Activated gamma-delta T cell treated with Interleukin-2 at 50 U/mL for 16 hours (primary cell): ENCODE results near the gene ARHGAP42.
"Not testable (repeated sequence)": the region's sequence is repeated elsewhere in the genome, so short reads cannot be mapped to it uniquely, and the experiment has no call there.

Source experiments
- DNase-seq: peaks from one replicate; pipeline ENCODE4 v3.0.0-alpha.2; 2020

The ARHGAP42 gene

DNA sequence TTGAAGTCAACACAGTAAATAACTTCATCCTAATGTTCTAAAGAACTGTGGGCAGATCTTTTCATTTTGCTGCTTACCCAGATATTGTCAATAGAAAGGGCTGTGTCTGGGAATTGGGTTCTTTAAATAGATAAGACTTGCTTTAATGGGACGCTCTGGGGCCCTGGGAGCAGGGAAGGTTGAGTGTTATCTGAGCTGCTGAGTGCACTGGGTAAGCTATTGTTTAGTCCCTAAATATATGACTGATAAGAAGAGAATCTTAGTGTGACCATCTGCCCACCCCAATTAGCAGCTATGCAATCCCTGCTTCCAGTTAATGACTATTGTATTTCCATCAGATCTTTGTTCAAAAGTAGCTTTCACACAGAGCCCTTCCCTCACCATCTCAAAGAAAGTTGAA, 44.4 kb downstream of the ARHGAP42 start:
- DNase-seq = no peak

DNA sequence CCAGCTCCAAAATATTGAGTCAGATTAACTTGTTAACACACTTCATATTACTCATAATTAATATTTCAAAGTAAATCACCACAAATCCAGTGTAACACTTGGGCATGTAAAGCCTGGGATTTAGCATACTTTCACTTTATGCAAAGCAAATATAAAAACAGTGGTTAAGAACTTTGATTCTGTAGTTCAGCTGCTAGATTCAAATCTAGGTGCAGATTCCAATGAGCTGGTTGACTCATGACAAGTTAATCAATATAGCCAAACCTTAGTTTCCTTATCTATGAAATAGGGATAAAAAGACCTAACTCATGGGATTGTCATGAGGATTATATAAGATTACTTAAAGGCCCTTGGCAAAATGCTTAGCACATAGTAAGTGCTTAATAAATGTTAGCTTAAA, 45.9 kb downstream of the ARHGAP42 start:
- no peak for DNase-seq

DNA sequence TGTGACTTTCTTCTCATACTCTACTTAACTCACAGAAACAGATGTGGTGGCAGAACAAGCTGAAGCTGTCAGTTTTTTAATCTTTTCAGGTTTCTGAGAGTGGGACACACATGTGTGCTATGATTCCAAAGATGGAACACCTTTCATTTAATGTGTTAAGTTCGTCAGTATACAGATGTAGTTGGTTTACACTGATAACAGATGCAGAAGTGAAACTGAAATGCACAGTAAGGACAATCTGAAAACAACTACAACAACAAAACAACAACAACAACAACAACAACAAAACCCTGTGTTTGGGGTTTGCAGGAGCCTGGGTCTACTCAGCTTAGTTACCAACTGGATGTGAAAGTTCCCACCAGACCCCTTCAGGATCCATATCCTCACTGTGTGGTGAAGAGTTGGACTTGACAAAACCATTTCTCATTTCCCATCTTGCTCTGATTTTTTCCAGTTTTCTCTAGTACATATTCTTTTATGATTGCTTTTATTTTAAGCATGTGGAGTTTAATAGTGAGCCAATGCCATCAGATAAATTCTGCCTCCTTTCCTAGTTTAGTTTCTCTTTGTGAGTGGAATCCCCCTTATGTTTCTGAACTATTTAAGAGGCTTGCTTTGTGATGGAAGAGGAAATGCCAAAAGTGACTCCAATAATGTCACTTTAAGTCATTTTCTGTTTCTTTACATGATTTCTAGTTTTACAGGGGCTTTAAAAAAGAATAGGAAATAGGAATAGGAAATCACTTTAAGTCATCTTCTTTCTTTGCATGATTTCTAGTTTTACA, 47.8 kb downstream of the ARHGAP42 start:
- no peak for DNase-seq

DNA sequence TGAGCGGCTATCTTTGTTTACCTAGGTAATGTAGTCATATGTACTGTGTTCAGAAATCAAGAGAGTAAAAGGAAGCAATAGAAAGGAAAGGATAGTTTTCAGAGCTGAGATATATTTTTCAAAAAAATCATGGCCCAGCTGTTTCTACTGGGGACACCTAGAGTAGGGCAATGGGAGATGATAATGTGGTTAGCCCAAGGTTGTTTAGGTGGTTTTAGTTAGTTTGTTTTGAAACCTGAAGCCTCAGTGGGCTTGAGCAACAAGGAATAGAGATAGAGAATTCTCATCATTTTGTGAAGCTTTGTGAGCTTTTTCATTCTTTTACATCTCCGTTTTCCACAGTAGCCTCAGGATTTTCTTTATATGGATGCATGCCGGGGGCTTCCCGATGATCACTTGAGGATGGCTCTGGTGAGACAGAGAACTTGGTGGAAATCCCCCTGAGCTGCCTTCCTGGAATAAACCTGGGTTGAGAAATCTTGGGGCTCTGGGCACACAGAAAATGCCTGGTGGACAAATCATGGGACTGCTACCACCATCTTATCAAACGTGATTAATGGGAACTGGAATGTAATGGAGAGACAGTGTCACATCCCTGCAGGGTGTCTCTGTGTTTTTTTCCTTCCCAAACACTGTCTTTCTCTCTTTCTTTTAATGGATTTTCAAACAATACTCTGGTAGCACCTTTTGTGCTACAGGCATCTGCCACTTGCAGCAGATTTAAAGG, 49.0 kb downstream of the ARHGAP42 start:
- no peak for DNase-seq

DNA sequence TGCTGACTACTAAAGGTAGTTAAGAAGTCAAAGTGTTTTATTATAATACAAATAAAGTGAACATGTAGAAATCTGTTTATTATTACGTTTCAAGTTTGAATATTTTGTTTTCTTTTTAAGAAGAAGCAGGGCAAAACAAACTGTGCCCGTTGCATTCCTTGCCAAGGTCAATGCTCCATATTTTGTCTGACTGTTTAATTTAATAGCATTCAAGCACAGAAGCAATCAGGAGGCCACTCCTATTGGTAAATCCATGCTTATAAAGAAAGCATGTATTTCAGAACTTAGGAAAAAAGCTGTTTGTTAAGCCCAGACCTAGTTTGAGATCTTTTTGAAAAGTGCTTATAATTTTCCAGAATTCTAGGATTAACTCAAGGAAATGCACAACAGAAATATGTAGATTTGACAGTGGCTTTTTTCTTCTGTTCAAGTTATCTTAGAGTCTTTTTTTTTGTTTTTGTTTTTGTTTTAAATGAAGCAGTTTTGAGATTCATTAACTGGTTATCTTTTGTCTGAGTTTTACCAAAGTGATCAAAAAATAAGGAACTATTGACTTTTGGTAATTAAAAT, 51.7 kb downstream of the ARHGAP42 start:
- DNase-seq = no peak

DNA sequence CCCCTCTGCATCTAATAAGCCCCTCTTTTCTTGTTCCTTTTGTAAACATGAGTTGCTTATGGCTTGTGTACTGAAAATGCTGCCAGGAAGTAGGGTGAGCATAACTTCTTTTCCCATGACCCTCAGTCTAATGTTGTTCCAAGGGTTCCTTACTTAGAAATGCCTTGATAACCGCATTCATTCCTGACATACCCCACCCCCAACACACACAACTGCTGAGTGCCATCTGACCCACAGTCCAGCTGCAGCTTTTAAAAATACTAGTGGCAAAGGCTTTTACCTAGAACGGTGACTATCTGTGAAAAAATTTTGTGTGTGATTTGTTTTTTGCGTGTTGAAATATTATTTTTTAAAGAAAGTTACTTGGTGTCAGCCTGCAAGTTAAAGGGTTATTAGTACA, 52.6 kb downstream of the ARHGAP42 start:
- no peak for DNase-seq

DNA sequence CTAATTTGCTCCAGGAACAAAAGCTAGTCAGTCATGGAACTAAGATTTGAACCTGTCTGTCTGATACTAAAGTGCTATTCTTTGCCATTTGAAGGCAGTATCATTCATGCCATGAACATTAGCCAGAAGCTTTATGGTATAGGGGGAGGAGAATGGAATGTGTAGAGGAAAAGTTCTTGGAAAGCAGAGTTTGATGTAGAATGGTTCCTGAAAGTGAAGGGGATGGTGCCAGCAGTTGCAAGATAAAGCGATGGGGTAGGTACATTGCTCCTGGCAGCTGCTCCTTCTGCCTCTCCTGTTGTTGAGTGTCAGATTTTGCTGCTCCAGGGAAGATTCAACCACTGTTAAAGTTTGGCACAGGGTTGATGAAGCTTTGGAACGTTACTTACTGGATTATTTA, 53.4 kb downstream of the ARHGAP42 start:
- DNase-seq = no peak

DNA sequence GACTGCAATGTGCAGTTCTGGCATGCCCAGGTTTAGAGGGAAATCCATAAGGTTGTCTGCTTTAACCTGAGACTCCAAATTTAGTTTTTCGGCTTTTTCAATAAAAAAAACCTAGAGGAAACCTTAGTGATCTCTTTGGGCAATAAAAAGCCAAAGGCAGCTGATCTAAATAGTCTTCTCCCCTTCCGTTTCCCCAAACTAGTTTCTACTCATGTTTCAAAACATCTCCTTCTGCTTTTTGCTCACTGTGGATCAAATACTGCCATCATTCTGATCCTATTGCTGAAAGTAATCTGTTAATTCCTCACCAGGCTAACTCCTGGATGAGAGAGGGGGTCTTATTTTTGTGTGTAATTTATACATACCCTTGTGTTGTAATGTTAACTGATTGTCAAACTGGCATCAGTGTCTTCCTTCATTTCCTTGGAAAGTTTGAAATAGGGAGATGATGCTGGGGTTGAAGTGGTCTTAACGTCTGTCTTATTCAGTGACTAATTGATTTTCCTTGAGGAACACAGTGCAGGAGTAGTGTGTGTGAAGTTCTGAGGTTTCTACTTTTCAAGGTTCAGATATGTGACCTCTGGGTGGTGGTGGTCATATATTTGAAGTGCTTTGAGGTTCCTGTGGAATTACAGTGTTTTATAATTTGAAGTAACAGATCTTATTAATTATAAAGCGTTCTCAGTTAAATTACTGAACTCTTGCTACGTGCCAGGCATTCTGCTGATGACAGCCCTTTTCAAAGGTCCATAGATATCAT, 55.0 kb downstream of the ARHGAP42 start:
- no peak for DNase-seq

DNA sequence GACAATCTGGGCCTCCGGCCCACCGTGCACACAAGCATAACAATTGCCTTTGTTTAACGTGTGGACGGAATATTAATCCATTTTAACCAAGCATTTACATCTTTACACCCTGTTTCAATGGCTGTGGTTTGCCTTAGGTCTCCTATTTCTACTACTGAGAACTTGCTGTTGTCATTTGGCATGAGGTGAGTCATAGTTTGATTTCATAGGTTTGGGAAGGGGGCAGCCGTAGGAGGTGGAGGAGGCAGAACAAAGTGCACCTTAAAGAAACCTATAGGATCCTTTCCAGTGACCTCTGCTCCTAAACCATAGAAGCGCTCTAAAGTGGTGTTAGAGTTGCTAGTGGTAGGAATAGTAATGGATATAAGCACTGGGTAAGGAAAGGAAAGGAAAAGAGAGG, 59.4 kb downstream of the ARHGAP42 start:
- no peak for DNase-seq

DNA sequence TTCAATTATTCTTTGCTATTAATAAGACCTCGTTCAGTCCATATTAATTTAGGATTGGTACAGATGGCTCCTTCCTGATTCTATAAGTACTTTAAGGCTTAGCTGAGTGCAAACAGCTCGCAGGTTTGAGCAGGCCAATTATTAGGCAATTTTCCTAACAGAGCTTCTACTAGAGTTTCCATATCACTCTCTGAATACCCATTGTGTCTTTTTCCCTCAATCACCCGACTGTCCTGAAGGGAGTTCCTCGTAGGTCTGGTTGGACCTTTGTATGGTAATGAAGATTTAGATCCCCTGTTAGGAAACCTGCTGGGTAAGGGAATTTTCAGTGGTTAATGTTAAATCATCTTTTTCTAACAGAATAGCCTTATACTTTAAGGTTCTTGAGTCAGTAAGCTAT, 61.1 kb downstream of the ARHGAP42 start:
- no peak for DNase-seq

DNA sequence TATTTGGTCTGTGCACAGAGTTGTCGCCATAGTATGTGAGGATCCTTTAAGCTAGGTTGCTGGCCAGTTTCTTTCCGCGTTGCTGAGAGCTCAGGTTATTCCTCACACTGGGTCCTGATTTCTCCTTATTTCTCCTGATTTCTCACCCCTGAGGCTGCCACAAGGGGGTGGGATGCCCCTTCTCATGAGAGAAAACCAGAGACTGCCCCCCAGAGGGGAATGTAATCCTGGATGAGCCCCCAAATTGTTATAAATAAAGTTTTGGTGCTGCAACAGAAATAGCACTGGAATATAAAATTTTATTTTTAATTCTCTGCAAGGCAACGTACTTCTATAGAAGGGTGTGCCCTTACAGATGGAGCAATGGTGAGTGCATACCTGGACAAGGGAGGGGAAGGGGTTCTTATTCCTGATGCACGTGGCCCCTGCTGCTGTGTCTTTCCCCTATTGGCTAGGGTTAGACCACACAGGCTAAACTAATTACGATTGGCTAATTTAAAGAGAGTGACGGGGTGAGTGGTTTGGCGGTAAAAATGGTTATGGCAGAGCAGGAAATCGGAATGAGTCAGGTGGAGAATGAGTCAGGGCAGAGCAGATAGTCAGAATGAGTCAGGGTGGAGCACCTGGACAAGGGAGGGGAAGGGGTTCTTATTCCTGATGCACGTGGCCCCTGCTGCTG, 62.9 kb downstream of the ARHGAP42 start:
- not testable (repeated sequence) for DNase-seq

DNA sequence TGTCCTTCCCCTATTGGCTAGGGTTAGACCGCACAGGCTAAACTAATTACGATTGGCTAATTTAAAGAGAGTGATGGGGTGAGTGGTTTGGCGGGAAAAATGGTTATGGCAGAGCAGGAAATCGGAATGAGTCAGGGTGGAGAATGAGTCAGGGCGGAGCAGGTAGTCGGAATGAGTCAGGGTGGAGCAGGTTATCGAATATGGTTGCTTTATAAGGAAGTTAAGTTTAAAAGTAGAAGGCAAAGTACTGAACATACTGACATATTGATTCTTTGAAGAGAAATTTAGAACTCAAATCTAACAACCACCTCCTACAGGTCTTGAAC, 63.4 kb downstream of the ARHGAP42 start:
- not testable (repeated sequence) for DNase-seq

DNA sequence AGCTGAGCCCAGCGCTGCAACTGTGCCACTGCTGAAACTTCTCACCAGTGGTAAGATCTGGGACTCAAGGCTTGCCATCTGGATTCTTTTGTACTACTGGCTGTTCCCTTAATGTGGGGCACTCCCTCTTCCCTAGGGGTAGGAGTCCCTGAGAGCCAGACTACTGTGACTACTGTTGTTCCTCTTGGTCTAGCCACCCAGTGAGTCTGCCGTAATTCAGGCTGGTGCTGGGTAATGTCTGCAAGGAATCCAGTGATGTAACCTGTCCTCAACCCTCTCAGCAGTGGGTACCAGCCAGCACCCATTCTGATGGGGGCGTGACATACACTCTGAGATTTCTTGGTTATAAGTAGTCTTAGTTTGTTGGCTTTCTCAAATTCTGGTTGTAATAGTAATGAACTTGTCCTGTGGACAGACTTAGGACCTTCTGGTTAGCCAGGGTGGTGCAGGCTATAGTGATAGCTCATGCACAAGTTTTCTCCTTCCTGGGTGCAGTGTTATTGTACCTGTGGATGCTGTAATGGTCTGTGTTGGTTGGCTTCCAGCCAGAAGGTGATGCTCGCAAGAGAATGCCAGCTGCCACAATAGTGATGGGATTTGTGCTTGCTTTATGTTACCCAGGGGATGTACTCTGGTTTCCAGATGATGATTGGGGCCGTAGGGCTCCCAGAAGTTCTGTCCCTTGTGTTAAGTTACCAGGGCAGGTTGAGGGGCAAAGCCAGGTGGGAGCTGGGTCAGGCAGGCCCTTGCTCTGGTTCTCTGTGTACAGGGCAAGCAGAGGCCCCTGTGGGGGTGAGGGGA, 65.5 kb downstream of the ARHGAP42 start:
- DNase-seq = no peak

DNA sequence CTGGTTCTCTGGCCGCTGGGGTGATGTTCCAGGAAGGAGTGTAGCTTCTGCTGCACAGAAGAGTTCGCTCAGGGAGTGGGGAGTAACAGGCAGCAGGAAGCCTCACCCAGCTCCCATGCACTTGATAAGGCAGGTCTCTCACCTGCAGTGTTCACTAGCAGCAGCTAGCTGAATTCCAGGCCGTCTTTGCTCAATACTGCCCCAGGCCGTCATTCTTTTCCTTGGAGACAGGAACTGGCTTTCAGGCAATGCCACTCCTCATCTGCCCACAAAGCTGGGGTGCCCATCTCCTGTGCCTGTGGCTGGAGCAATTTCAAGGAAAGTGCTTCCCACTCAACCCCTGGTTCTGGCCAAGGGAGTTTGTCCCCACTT, 66.1 kb downstream of the ARHGAP42 start:
- no peak for DNase-seq

DNA sequence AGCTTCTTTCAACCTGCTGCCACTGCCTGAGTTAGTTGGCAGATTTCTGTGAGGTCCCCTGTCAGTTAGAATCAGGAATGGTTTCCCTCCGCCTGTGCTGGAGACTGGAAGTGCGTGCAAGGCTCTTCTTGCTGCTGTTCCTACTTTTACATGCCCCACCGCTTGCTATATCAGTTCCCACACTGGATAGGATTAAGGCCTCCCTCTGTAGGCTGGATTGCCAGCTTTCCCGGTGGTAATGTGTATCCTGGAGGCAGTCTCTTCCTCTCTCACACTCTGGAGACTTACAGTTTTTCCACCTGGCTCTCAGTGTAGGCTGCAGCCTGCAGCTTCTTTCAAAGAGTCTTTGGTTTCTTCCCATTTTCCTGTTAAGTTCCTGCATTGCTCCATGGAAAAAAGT, 66.5 kb downstream of the ARHGAP42 start:
- no peak for DNase-seq

DNA sequence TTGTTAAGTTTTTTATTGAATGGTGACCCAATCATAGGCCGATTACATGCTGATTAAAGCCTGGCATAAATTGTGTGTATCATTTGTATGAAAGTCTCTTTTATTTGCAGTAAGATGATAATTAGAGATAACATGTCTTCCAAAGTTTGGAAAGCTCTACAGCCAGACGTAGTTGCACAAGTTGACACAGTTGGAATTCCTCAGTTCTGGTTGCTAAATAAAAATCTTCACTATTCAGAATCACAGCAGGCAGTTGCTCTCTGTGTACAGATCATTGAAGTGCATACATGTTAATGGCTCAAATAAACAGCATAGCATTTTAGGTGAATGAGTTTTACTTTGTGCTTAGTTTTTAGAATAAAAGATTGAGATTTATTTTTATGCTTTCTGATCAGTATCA, 69.5 kb downstream of the ARHGAP42 start:
- DNase-seq = no peak

DNA sequence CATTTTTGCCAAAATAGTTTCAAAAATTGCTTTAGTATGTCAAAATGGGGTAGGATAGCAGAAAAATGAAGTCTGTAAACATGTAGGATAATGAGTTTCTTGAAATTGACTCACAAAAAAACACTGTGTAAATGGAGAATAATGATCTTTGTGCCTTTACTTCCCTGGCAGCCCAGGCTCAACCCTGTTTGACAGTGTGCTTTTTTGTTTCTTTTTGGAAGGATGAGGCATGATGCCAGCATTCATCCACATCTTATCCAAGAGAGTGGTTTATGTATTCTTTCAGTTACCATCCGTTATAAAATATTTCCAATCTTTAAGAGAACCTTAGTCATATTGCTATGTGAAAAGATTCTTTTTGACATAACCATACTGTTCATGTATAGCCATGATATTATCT, 70.6 kb downstream of the ARHGAP42 start:
- no peak for DNase-seq

DNA sequence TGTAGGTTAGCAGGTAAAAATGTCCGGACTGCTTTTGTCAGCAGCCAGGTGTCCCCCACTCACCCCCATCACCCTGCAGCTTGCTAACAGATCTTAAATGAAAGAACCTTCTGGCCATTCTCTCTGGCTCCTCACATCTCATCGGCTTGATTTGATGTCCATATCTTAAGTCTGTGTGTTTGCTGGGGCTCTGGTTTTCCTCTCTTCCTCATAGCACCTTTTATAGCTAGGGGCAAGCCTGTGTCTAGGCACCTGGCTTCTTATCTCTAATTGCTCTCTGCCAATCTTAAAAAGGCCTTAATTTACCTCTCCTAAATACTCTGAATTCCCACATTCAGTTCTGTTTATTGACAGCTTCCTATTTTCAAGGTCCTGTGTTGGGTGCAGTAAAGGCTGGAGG, 72.0 kb downstream of the ARHGAP42 start:
- no peak for DNase-seq

DNA sequence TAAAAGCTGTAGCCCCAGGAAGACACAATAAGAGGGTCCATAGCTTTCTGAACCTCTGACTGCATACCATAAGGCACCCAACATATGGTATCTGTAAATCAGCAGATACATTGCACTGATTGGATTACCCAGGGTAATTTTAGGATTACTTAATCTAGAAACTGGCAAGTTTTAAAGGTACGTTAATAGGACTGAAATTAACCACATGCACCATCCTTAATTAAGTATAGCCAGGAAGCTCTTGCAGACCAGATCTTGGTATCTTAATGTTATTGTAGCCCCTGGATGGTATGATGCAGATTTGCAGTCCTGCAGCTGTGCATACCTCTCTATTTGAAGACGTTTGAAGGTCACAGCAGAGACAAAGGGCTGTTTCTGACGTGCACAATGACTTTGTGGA, 72.8 kb downstream of the ARHGAP42 start:
- no peak for DNase-seq

DNA sequence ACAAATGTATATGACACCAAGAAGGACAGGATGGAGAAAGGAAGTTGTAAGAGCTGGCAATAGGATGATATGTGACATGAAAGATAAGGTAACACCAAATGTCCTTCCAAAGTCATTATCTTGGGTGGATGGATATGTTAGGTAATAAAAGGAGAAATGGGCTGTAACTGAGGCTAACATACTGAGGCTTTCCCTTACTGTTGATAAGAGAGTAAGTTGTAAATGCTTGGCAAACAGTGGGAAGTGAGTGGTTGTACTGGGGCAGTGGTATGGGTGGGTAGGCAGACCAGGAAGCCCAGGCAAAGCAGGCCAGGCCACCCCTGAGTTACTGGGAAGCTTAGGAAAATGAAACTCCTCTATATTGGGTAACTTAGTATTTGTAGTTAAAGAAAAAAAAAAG, 73.7 kb downstream of the ARHGAP42 start:
- DNase-seq = no peak

DNA sequence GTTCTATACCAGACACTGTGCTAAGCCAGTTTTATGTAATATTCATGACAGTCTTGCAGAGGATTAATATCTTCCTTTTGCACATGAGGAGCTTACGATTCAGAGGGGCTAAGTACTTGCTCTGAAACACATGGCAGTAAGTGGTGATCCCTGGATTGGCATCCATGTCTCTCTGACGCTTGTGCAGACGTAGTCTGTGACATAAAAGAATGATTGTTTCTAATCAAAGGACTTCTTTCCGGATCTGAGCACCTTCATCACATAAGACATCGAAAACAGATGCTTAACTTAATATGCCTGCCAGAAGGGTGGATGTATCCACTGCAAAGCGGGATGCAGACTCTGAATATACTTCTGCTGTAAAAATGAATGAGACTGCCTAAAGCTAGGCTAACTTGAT, 74.8 kb downstream of the ARHGAP42 start:
- no peak for DNase-seq

DNA sequence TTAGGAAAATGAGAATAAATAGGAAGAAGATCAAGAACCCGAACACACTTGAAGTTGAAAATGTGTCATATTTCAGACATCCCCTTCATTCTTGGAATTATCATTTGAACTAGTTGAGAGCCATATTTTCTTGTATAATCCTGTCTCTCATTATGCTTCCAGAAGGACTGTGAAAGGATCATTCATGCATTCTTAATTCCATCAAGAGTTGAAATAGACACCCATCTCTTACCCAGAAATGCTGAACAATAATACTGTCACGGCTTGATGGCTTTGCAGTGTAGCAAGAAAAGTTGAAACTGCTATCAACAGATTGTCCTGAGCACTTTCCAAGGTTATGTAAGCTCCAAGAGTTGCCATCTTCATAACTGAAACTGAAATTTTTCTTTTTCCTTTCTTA, 79.7 kb downstream of the ARHGAP42 start:
- DNase-seq = no peak
